Prostate gland (tissue), 2 donors: Measurements from ENCODE around the gene PTPRM.

Experiments used
- POLR2A ChIP-seq: fragments of 450-650 bp; IDR thresholded peaks from one replicate; pipeline ENCODE4 v1.6.1; 2016; ENCODE audit warnings: antibody characterized with exemption, mild to moderate bottlenecking
- TF ChIP-seq, protein P1 (sequence below), 4 experiments: fragments of 200-600 bp in 2 of 4; fragments of 450-650 bp in 2 of 4; sonication (generic) in 2 of 4; IDR thresholded peaks; 1 replicate in 3 of 4; 2 replicates in 1 of 4; pipeline ENCODE4 v1.5.1; 2016 to 2019; ENCODE audit warnings: antibody characterized with exemption in 4 of 4, mild to moderate bottlenecking in 2 of 4, moderate library complexity in 2 of 4

GRCh38 chr18:7691206-7691605 is 124.1 kb downstream of the PTPRM start:
- TF ChIP-seq, protein P1, sequence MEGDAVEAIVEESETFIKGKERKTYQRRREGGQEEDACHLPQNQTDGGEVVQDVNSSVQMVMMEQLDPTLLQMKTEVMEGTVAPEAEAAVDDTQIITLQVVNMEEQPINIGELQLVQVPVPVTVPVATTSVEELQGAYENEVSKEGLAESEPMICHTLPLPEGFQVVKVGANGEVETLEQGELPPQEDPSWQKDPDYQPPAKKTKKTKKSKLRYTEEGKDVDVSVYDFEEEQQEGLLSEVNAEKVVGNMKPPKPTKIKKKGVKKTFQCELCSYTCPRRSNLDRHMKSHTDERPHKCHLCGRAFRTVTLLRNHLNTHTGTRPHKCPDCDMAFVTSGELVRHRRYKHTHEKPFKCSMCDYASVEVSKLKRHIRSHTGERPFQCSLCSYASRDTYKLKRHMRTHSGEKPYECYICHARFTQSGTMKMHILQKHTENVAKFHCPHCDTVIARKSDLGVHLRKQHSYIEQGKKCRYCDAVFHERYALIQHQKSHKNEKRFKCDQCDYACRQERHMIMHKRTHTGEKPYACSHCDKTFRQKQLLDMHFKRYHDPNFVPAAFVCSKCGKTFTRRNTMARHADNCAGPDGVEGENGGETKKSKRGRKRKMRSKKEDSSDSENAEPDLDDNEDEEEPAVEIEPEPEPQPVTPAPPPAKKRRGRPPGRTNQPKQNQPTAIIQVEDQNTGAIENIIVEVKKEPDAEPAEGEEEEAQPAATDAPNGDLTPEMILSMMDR (IDR thresholded peaks at IDR 0.05) = no peak
- TF ChIP-seq POLR2A = no peak
